Neutrophil (primary cell): ENCODE measurements around the gene DET1.
"Not testable (repeated sequence)": the region's sequence is repeated elsewhere in the genome, so short reads cannot be mapped to it uniquely, and the experiment has no call there.

Source experiments
- H3K27ac ChIP-seq: fragments of 200-600 bp; sonication (generic); 2 replicates; pipeline ENCODE4 v1.5.1; 2016; ENCODE audit warnings: mild to moderate bottlenecking, moderate library complexity
- H3K27me3 ChIP-seq: fragments of 200-600 bp; sonication (generic); 2 replicates; pipeline ENCODE4 v1.6.0; 2016; ENCODE audit warnings: mild to moderate bottlenecking
- H3K36me3 ChIP-seq: fragments of 200-600 bp; sonication (generic); 2 replicates; pipeline ENCODE4 v1.5.1; 2017
- H3K4me1 ChIP-seq, 2 experiments: fragments of 200-600 bp in 1 of 2; sonication (generic) in 1 of 2; 1 replicate in 1 of 2; 2 replicates in 1 of 2; pipeline versions ENCODE4 v1.5.1 to v1.6.1; 2013 to 2016; ENCODE audit warnings: low read depth in 1 of 2, low read length in 1 of 2, mild to moderate bottlenecking in 1 of 2, moderate library complexity in 1 of 2; ENCODE audit not compliant: control insufficient read depth in 1 of 2, insufficient read depth in 1 of 2
- H3K4me3 ChIP-seq, 2 experiments: fragments of 200-600 bp in 1 of 2; sonication (generic) in 1 of 2; 1 replicate in 1 of 2; 2 replicates in 1 of 2; pipeline ENCODE4 v1.5.1; 2013 to 2016; ENCODE audit warnings: low read depth in 1 of 2, low read length in 1 of 2, mild to moderate bottlenecking in 1 of 2, moderate library complexity in 1 of 2
- H3K9me3 ChIP-seq: fragments of 200-600 bp; sonication (generic); 2 replicates; pipeline ENCODE4 v1.5.1; 2016
- TF ChIP-seq, protein P1 (sequence below): fragments of 200-600 bp; sonication (generic); IDR thresholded peaks from 2 replicates; pipeline ENCODE4 v1.5.1; 2016; ENCODE audit warnings: antibody characterized with exemption

The DET1 gene

DNA sequence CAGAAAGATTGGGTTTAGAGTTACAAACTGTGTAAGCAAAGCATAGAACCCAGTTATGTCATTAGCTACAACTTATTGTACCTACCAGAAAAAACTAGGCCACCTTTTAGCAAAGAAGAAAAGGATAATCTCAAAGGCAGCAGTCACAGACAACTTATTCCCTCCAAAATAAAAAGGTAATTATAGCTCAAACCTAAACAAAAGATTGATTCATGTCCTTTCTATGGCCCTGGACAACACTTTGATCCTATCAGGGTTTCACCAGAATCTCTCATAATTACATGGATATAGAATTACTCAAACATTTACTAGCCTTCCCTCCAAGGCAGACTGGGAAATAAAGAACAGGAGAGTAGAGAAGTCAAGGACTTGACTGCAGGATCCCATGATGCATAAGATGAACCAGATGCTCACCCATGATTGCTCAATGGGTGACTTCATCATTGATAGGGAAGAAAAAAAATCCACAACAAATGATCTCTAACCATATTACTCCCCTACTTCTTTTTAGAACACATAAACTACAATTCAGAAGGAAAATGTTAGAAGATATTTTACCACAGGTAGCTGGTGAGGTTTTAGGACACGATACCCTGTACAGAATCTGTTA is 17.4 kb downstream of the DET1 start:
- no peaks in the 10 kb centered on the region for H3K4me1 ChIP-seq
- no peaks in the 10 kb centered on the region for H3K9me3 ChIP-seq
- H3K27ac ChIP-seq, result no peak overlapping the region
- no peak overlapping the region for H3K4me3 ChIP-seq
- TF ChIP-seq, protein P1, sequence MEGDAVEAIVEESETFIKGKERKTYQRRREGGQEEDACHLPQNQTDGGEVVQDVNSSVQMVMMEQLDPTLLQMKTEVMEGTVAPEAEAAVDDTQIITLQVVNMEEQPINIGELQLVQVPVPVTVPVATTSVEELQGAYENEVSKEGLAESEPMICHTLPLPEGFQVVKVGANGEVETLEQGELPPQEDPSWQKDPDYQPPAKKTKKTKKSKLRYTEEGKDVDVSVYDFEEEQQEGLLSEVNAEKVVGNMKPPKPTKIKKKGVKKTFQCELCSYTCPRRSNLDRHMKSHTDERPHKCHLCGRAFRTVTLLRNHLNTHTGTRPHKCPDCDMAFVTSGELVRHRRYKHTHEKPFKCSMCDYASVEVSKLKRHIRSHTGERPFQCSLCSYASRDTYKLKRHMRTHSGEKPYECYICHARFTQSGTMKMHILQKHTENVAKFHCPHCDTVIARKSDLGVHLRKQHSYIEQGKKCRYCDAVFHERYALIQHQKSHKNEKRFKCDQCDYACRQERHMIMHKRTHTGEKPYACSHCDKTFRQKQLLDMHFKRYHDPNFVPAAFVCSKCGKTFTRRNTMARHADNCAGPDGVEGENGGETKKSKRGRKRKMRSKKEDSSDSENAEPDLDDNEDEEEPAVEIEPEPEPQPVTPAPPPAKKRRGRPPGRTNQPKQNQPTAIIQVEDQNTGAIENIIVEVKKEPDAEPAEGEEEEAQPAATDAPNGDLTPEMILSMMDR, result no peak
- H3K27me3 ChIP-seq, result no peaks in the 10 kb centered on the region
- peaks cover 27% of the 10 kb centered on the region for H3K36me3 ChIP-seq

DNA sequence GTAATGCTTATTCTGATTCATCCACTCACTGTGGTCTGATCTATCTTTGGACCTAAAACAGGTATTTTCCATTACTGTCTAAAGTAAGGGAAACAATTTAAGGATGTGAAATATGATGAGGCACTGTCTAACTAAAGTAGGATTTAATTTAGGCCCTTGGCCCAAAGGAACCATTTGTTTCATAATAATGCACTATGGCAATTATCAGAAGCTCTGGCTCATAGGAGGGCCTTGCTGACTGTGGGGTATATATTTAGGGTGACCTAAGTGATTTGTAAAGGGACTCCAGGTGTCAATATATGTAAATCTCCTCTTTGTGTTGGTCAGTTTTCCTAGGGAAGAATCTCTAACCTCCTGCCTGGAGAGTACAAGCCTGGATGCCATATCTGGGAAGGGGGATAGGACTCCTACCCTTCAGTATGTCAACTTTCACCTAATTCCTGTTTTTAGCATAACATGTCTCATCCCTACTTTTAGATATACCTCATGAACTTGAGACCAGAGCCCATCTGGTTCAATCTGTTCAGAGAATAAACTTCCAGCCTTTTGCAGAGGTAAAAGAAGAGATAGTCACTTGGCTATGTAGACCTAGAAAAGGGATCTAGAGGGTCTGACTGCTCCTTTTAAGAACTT is 20.1 kb downstream of the DET1 start:
- no peaks in the 10 kb centered on the region for H3K9me3 ChIP-seq
- H3K27ac ChIP-seq, result no peak overlapping the region
- no peaks in the 10 kb centered on the region for H3K4me1 ChIP-seq
- no peaks in the 10 kb centered on the region for H3K27me3 ChIP-seq
- H3K36me3 ChIP-seq, result peaks cover 25% of the 10 kb centered on the region
- TF ChIP-seq, protein P1, result no peak
- H3K4me3 ChIP-seq, result no peak overlapping the region

DNA sequence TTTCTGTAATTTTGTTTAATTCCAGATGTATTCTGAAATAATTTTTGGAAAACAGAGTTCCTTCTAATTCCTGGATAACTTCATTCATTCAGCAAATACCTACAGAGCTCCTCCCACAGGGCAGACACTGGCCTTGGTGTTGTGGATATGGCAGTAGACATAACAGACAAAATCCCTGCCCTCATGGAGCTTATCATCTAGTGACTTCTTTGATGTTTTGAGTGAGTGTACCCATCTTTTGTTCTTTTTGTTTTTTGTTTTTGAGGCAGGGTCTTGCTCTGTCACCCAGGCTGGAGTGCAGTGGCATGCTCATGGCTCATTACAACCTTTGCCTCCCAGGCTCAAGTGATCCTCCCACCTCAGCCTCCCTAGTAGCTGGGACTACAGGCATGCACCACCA is 21.1 kb downstream of the DET1 start:
- H3K9me3 ChIP-seq, result no peaks in the 10 kb centered on the region
- H3K4me3 ChIP-seq, result no peak overlapping the region
- H3K27ac ChIP-seq, result no peak overlapping the region
- H3K36me3 ChIP-seq, result peaks cover 15% of the 10 kb centered on the region
- TF ChIP-seq, protein P1, result no peak
- no peaks in the 10 kb centered on the region for H3K27me3 ChIP-seq
- no peaks in the 10 kb centered on the region for H3K4me1 ChIP-seq

DNA sequence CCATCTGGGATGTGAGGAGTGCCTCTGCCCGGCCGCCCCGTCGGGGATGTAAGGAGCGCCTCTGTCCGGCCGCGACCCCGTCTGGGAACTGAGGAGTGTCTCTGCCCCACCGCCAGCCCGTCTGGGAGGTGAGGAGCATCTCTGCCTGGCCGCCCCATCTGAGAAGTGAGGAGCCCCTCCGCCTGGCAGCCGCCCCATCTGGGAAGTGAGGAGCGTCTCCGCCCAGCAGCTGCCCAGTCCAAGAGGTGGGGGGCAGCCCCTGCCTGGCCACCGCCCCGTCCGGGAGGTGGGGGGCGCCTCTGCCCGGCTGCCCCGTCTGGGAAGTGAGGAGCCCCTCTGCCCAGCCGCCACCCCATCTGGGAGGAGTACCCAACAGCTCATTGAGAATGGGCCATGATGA is 22.4 kb downstream of the DET1 start:
- H3K4me1 ChIP-seq, H3K9me3 ChIP-seq, H3K4me3 ChIP-seq, H3K27me3 ChIP-seq, H3K36me3 ChIP-seq, H3K27ac ChIP-seq: not testable (repeated sequence)

DNA sequence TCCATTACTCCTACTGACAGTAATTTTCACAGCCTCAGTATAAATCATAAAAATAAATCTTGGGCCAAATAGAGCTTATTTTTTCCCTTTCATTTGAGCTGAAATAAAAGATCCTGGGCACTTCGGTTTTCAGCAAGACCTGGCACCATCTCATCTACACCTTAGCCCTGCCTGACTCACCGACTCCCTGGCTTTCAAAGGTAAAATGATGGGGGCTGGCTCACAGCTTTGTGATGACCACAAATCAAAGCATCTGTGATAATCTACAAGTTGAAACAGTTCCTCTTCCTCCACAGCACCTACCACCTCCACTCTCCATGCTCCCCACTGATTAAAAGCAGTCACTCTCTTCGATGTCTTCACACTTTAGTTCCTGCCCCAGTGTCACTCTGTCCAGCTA is 27.6 kb downstream of the DET1 start:
- H3K36me3 ChIP-seq, result no peaks in the 10 kb centered on the region
- no peak overlapping the region for H3K27ac ChIP-seq
- TF ChIP-seq, protein P1, result no peak
- no peaks in the 10 kb centered on the region for H3K9me3 ChIP-seq
- no peaks in the 10 kb centered on the region for H3K4me1 ChIP-seq
- no peaks in the 10 kb centered on the region for H3K27me3 ChIP-seq
- no peak overlapping the region for H3K4me3 ChIP-seq

DNA sequence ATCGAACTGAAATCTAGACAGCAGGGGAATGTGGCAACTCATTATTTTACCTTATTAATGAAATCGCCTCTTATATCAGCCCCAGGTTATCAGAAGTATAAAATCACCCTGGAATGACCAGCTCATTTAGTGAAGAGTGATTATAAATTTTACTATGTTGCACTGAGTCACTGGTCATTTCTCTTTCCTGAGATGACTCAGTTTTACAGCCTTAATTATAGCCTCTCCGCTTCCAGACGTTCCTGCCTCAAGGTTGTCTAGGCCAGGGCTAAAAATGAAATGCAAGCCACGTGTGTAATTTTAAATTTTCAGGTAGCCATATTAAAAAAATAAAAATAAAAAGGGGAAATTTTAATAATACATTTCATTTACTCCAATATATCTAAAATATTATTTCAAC is 33.3 kb downstream of the DET1 start:
- Histone ChIP-seq H3K27ac (no peak overlapping the region), H3K36me3 (peaks cover 39% of the 10 kb centered on the region), H3K9me3 (no peaks in the 10 kb centered on the region), H3K4me1 (no peaks in the 10 kb centered on the region), H3K27me3 (no peaks in the 10 kb centered on the region), H3K4me3 (no peak overlapping the region)
- TF ChIP-seq, protein P1, result no peak
